Right lobe of liver (tissue), 4 donors: Measurements from ENCODE around the gene CFAP92.

ENCODE experiments used
- CTCF ChIP-seq, 4 donors: fragments of 200-600 bp in 3 of 4; fragments of 450-650 bp in 1 of 4; IDR thresholded peaks; one replicate each; pipeline versions ENCODE4 v1.5.1 to v1.8.0; 2016 to 2022; ENCODE audit warnings: antibody characterized with exemption in 4 of 4, mild to moderate bottlenecking in 2 of 4
- POLR2A ChIP-seq: fragments of 450-650 bp; IDR thresholded peaks from one replicate; pipeline ENCODE4 v1.6.1; 2017; ENCODE audit warnings: antibody characterized with exemption, mild to moderate bottlenecking
- donor health status: DM: no; HTN: no; CAD: no.
- donor health status: DM: no; HTN: no; CAD: no.
- donor health status: DM: no; HTN: yes; CAD: no.

- TF ChIP-seq CTCF (IDR thresholded peaks at IDR 0.05) (no peak), POLR2A (no peak)
These were observed 23.2 kb downstream of the CFAP92 start for GRCh38 chr3:128970740-128971047.
